Mucosa of rectum (tissue), 2 donors: Measurements from ENCODE around the gene SRSF3.
"Not testable (repeated sequence)": the region's sequence is repeated elsewhere in the genome, so short reads cannot be mapped to it uniquely, and the experiment has no call there.

ENCODE experiments used
- H3K27ac ChIP-seq, 2 donors: one replicate each; pipeline ENCODE4 v1.7.0; 2013; ENCODE audit warnings: inconsistent platforms in 2 of 2, low read depth in 2 of 2, low read length in 2 of 2
- H3K27me3 ChIP-seq, 2 donors: one replicate each; pipeline ENCODE4 v1.7.0; 2013; ENCODE audit warnings: low read length in 2 of 2; ENCODE audit not compliant: control insufficient read depth in 2 of 2, insufficient read depth in 2 of 2
- H3K36me3 ChIP-seq, 2 donors: one replicate each; pipeline ENCODE4 v1.7.0; 2013; ENCODE audit warnings: low read length in 2 of 2; ENCODE audit not compliant: control insufficient read depth in 2 of 2, insufficient read depth in 2 of 2
- H3K4me1 ChIP-seq, 2 donors: one replicate each; pipeline ENCODE4 v1.7.0; 2013; ENCODE audit warnings: low read length in 2 of 2, mild to moderate bottlenecking in 1 of 2; ENCODE audit not compliant: control insufficient read depth in 2 of 2, insufficient read depth in 2 of 2
- H3K4me3 ChIP-seq, 2 donors: one replicate each; pipeline ENCODE4 v1.7.0; 2013; ENCODE audit warnings: low read length in 2 of 2
- H3K9ac ChIP-seq, 2 donors: one replicate each; pipeline ENCODE4 v1.7.0; 2013; ENCODE audit warnings: low read length in 2 of 2, low read depth in 1 of 2, mild to moderate bottlenecking in 1 of 2
- H3K9me3 ChIP-seq, 2 donors: one replicate each; pipeline ENCODE4 v1.7.0; 2013; ENCODE audit warnings: low read length in 2 of 2; ENCODE audit not compliant: control insufficient read depth in 2 of 2
- donor health status: healthy.
- donor health status: Normal muscosa, but diverticular disease.

SRSF3 gene

DNA sequence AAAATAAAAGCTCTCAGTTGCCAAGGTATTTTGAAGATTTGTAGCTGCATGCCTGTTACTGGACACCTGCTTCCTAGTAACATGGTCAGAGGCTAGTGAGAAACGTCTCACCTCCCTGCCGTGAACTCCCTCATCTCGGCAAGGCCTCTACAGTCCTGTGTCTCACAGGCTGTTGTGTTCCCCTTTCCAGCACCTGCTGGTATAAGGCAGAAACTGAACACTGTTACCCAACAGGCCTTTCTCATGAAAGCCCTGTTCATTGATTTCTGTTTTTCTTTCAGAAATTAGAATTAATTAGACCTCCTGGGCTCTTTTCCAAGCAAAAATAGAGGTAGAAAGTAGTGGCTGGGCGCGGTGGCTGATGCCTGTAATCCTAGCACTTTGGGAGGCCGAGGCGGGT is 17.6 kb upstream of the SRSF3 start:
- no peak overlapping the region for H3K9ac ChIP-seq
- H3K4me3 ChIP-seq: no peak overlapping the region
- no peaks in the 10 kb centered on the region for H3K27me3 ChIP-seq
- no peaks in the 10 kb centered on the region for H3K36me3 ChIP-seq
- H3K27ac ChIP-seq: no peak overlapping the region
- H3K4me1 ChIP-seq: peaks cover 6 to 8% of the 10 kb centered on the region in 2 donors
- H3K9me3 ChIP-seq: no peaks in the 10 kb centered on the region

DNA sequence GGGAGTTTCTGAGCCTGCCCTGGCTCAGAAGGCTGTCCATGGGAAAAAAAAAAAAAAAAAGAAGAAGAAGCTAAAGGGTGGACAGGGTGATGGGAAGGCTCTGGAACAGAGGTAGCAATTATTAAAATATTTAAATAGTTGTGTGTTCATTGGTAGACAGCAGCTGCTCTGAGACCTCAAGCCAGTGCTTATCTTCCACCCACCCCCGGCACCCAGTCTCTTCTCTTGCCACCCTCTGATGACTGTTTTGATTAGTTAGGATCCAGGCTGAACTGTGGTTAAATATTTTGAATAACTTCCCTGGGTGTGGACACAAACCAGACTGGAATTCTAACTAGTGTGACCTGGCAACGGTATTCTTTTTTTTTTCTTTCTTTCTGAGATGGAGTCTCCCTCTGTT is 16.9 kb upstream of the SRSF3 start:
- no peaks in the 10 kb centered on the region for H3K36me3 ChIP-seq
- no peaks in the 10 kb centered on the region for H3K9me3 ChIP-seq
- peaks cover 6 to 8% of the 10 kb centered on the region in 2 donors for H3K4me1 ChIP-seq
- H3K27me3 ChIP-seq: no peaks in the 10 kb centered on the region
- no peak overlapping the region for H3K9ac ChIP-seq
- no peak overlapping the region for H3K4me3 ChIP-seq
- H3K27ac ChIP-seq: no peak overlapping the region

DNA sequence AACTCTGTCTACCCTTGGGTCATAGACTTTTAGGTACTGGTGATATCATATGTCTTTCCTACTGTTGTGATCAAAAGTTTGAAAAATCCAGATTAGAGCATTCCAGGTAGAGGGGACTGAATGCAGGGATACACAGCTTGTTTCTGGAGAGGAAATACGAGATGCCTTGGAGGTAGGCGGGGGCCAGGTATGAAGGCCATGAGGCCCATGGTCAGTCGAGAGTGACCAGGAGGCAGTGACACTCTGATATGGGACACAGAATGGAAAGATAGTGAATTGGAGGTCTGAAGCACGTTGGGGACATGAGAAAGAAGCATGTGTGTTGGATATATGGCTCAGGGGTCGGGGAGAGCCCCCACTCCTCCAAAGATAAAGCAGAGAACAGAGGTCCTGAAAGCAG is 16.1 kb upstream of the SRSF3 start:
- Histone ChIP-seq H3K9me3 (no peaks in the 10 kb centered on the region), H3K27ac (no peak overlapping the region), H3K9ac (no peak overlapping the region)

DNA sequence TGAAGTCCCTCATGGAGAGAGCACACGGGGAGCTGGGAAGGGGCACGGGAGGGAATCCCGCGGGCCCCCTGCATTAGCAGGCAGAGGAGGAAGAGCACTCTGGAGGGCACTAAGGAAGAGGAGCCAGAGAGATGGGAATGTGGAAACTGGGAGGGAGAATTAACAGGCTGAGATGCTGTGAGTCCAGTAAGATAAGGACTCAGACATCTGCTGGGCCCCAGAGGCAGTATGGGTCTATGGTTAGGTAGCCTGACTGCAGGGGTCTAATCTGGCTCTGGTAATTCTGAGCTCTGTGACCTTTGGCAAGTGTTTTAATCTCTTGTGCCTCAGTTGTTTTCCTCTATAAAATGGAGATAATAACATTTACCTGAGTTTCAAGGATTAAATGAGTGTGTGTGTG is 15.7 kb upstream of the SRSF3 start:
- H3K4me1 ChIP-seq: peaks cover 6 to 8% of the 10 kb centered on the region in 2 donors
- H3K9ac ChIP-seq: no peak overlapping the region
- no peak overlapping the region for H3K27ac ChIP-seq
- H3K4me3 ChIP-seq: no peak overlapping the region
- H3K9me3 ChIP-seq: no peaks in the 10 kb centered on the region
- no peaks in the 10 kb centered on the region for H3K27me3 ChIP-seq
- no peaks in the 10 kb centered on the region for H3K36me3 ChIP-seq

More for the DNA sequence above, 16.1 kb upstream of the SRSF3 start:
- Histone ChIP-seq H3K4me1 (peaks cover 6 to 8% of the 10 kb centered on the region in 2 donors), H3K36me3 (no peaks in the 10 kb centered on the region), H3K27me3 (no peaks in the 10 kb centered on the region), H3K4me3 (no peak overlapping the region)

DNA sequence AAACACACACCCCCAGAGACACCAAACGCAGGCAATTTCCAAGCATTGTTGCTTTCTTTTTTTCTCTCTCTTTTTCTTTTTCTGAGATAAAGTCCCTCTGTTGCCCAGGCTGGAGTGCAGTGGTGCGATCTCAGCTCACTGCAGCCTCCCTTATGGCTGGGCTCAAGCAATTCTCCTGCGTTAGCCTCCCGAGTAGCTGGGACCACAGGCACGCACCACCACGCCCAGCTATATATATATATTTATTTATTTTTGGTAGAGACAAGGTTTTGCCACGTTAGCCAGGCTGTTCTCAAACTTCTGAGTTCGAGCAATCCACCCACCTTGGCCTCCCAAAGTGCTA is 14.0 kb upstream of the SRSF3 start:
- peak overlapping the region in 1 of 2 donors; percentile 56 for H3K27ac ChIP-seq
- no peak overlapping the region for H3K9ac ChIP-seq
- H3K4me1 ChIP-seq: peaks cover 6 to 8% of the 10 kb centered on the region in 2 donors
- H3K36me3 ChIP-seq: no peaks in the 10 kb centered on the region
- no peaks in the 10 kb centered on the region for H3K27me3 ChIP-seq
- no peaks in the 10 kb centered on the region for H3K9me3 ChIP-seq
- peak overlapping the region in 1 of 2 donors; percentile 33 for H3K4me3 ChIP-seq

DNA sequence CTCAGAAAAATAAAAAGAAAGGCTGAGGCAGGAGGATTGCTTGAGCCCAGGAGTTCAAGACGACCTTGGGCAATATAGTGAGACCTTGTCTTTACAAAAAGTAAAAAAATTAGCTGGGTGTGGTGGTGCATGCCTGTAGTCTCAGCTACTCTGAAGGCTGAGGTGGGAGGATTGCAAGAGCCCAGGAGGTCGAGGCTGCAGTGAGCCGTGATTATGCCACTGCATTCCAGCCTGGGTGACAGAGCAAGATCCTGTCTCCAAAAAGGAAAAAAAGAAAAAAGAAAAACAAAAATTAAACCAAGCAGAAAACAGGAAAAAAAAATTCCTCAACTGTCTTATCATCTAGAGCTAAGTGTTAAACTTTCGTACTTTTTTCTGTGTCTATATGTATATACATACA is 12.4 kb upstream of the SRSF3 start:
- Histone ChIP-seq H3K9ac (no peak overlapping the region), H3K27ac (no peak overlapping the region), H3K4me3 (no peak overlapping the region), H3K9me3 (no peaks in the 10 kb centered on the region), H3K36me3 (no peaks in the 10 kb centered on the region), H3K27me3 (no peaks in the 10 kb centered on the region), H3K4me1 (peaks cover 6 to 8% of the 10 kb centered on the region in 2 donors)

DNA sequence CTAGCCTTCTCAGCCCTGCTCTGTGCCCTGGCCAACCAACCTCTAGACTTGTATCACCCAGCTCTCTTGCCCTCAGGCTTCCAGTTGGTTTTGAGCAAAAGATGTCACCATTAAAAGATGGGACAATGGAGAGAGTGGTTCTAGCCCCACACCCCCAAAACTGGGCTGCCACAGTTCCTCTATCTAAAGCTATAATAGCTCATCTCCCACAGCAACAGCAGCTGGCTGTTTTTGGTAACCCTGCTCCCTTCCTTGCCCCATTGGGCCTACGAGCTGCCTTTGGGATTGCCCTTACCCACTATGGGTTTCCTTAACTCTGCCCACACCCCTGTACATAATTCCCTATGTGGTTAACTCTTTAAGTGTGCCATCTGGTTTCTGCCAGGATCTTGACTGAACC is 7.6 kb upstream of the SRSF3 start:
- H3K4me3 ChIP-seq: no peak overlapping the region
- H3K27me3 ChIP-seq: no peaks in the 10 kb centered on the region
- H3K36me3 ChIP-seq: no peaks in the 10 kb centered on the region
- no peaks in the 10 kb centered on the region for H3K9me3 ChIP-seq
- no peaks in the 10 kb centered on the region for H3K4me1 ChIP-seq
- no peak overlapping the region for H3K9ac ChIP-seq
- H3K27ac ChIP-seq: no peak overlapping the region

DNA sequence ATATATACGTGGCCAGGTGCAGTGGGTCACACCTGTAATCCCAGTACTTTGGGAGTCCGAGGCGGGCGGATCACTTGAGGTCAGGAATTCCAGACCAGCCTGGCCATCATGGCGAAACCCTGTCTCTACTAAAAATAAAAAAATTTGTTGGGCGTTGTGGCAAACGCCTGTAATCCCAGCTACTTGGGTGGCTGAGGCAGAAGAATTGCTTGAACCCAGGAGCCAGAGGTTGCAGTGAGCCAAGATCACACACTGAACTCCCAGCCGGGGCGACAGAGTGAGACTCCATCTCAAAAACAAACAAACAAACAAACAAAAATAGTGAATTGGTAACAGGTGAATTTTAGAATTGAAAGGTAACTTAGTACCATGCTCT is 5.1 kb upstream of the SRSF3 start:
- not testable (repeated sequence) for H3K4me1 ChIP-seq, H3K9me3 ChIP-seq, H3K4me3 ChIP-seq

DNA sequence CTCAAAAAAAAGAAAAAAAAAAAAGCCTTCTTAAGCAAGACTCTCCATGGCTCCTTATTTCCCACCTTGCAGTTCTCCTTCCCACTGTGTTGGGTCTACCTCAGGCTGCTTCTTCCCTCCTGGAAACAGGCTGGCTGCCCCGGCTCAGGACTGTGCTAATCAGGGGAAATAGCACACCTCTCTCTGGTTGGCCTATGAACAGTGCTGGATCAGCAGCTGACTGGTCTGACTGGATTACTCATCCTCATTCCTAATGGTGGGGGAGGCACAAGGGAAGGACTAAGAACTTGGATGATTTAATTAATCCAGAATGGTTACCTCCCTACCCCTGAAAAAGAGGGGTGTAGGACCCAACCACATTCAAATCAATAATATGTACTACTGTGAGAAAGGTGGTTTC is 3.9 kb upstream of the SRSF3 start:
- Histone ChIP-seq H3K36me3 (no peaks in the 10 kb centered on the region), H3K9me3 (no peaks in the 10 kb centered on the region), H3K27ac (no peak overlapping the region), H3K4me1 (peaks cover 7% of the 10 kb centered on the region in 2 donors), H3K9ac (no peak overlapping the region), H3K4me3 (no peak overlapping the region), H3K27me3 (no peaks in the 10 kb centered on the region)

More for the DNA sequence above, 5.1 kb upstream of the SRSF3 start:
- H3K27me3 ChIP-seq, H3K27ac ChIP-seq, H3K36me3 ChIP-seq, H3K9ac ChIP-seq: not testable (repeated sequence)

DNA sequence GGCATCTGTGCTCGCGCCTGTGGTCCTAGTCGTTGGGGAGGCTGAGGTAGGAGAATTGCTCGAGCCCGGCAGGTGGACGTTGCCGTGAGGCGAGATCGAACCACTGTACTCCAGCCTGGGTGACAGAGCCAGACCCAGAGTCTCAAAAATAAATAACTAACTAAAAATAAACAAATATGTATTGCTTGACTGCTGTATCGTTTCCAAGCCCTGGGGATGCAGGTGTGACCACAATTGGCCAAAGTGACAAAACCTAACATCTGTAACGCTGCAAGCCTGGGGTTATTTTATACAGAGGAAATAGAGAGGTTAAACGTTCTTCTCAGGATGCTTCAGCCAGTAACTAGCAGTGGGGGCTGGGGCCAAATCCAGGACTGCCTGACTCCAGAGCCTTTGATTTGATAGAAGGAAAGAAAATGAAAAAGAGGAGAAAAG is 1.9 kb upstream of the SRSF3 start:
- Histone ChIP-seq H3K27me3 (no peaks in the 10 kb centered on the region), H3K4me3 (no peak overlapping the region), H3K4me1 (peaks cover 14 to 17% of the 10 kb centered on the region in 2 donors), H3K9ac (no peak overlapping the region), H3K36me3 (peaks cover 6 to 7% of the 10 kb centered on the region in 2 donors), H3K27ac (peak overlapping the region; percentile 5 to 32), H3K9me3 (no peaks in the 10 kb centered on the region)

DNA sequence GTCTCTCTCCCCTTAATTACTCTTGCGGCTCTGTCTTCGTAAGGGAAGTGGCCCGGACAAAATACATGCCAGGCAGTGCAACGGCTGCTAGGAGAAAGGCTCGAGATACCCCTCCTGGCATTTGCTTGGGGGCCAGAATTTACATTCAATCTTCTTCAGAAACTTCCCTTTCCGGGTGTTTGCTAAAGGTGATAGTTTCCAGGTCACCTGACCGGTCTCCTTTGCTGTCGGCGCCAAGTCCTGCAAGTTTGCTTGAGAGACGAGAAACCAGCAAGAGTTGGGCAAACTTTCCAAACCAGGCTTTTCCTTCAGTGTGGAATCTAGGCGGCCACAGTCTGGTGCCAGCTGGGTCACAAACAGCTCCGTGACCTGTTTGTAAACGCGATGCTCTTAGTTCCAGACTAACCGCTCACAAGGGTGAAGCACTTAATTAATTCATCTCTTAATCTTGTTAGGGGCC is 563 bp upstream of the SRSF3 start:
- peak overlapping the region; percentile 83 to 84 for H3K4me3 ChIP-seq
- H3K27ac ChIP-seq: peak overlapping the region; percentile 99
- peaks cover 24 to 26% of the 10 kb centered on the region in 2 donors for H3K4me1 ChIP-seq
- H3K9me3 ChIP-seq: no peaks in the 10 kb centered on the region
- H3K36me3 ChIP-seq: peaks cover 18% of the 10 kb centered on the region in 2 donors
- peak overlapping the region; percentile 99 to 100 for H3K9ac ChIP-seq
- H3K27me3 ChIP-seq: no peaks in the 10 kb centered on the region
